NCI-H146 treated with DMSO at 0.1 percent for 48 hours (cell line): ENCODE results near the gene KHDRBS1.
"Not testable (repeated sequence)": the region's sequence is repeated elsewhere in the genome, so short reads cannot be mapped to it uniquely, and the experiment has no call there.

Source experiments
- DNase-seq: peaks from one replicate; lab custom pipeline; 2025; ENCODE audit not compliant: unreplicated experiment; lab: John Stamatoyannopoulos, UW

The KHDRBS1 gene

GRCh38 chr1:32012709-32013385, 821 bp upstream of the KHDRBS1 start:
- DNase-seq, result no peak

DNA sequence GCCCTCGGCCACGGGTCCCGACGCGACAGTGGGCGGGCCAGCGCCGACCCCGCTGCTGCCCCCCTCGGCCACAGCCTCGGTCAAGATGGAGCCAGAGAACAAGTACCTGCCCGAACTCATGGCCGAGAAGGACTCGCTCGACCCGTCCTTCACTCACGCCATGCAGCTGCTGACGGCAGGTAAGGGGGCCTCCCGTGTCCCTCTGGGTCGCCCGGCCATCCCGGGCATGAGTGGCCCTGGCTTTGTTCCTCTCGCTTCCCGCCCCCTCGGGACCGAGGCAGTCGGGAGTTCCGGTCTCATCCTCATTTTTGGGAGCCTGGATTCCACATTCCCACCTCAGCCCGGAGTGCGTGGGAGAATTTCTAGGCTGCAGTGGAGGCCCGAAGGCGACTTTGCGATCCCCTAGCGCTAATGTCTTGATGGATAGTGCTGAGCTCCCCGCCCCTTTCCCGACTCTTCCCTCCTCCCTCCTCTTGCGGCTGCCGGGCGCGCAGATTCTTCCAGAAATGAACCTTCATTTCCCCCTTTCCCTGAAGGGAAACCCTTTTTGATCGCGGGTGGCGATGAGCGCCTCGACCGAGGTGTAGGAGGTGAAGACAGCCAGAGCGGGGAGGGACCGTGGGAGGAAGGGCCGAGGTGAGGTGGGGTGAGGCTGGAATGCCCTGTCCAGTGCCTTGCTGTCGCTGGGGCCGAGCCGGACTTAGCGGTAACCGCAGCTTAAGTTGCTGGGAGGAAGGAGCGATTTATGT, 705 bp downstream of the KHDRBS1 start:
- DNase-seq, result no peak

DNA sequence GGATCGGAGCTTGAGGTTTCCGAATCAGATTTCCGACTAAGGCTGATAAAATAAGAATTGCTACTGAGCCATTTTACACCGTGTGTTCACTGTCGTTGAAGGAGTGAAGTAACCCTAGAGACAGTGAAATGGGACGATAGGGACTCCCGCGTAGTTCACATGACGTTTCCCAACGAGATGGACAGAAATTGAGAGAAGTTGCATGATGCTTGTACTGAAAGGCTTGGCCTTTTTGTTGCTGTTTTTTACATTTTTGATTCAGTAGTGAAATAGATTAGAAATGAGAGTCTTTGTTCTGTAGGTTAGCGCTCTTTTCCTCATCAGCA, 1.2 kb downstream of the KHDRBS1 start:
- DNase-seq, result no peak

DNA sequence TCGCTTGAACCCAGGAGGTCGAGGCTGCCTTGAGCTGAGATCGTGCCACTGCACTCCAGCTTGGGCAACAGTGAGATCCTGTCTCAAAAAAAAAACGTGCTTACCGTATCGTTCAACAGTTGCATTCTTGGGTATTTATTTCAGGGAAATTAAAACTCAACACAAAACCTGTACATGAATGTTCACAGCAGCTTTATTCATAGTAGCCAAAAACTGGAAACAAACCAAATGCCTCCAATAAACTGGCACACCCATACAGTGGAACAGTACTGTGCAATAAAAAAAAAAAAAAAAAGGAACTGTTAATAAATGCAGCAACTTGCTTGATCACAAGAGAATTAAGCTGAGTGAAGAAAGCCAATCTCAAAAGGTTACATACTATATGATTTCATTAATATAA, 6.7 kb downstream of the KHDRBS1 start:
- DNase-seq, result no peak

DNA sequence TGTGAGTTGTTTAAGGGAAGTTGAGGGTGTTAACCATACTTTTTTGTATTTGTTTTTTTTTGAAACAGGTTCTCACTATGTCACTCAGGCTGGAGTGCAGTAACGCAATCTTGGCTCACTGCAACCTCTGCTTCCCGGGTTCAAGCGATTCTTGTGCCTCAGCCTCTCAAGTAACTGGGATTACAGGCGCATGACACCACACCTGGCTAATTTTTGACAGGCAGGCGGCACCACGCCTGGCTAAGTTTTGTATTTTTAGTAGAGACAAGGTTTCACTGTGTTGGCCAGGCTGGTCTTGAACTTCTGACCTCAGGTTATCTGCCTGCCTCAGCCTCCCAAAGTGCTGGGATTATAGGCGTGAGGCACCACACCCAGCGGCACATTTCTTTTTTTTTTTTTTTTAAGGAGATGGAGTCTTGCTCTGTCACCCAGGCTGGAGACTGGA, 7.9 kb downstream of the KHDRBS1 start:
- not testable (repeated sequence) for DNase-seq

- DNase-seq, result no peak
These were observed 9.7 kb downstream of the KHDRBS1 start for GRCh38 chr1:32023351-32023750.

- no peak for DNase-seq
These were observed 11.8 kb downstream of the KHDRBS1 start for GRCh38 chr1:32025515-32025914.

DNA sequence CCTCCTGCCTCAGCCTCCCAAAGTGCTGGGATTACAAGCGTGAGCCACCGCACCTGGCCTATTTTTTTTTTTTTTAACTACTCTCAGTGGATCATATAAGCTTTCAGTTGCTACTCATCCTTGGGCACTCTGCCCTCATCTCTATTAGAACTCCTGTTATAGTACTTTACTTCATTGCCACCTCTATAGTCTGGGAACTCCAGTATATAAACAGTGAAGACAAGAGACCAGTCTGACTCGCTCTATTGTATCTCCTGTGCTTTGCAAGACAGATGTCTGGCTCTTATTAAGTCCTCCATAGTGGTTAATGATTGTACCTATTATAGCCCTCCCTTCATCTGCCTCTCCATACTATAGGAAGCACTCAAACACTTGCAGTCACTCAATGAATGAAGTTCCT, 15.1 kb downstream of the KHDRBS1 start:
- DNase-seq, result no peak

DNA sequence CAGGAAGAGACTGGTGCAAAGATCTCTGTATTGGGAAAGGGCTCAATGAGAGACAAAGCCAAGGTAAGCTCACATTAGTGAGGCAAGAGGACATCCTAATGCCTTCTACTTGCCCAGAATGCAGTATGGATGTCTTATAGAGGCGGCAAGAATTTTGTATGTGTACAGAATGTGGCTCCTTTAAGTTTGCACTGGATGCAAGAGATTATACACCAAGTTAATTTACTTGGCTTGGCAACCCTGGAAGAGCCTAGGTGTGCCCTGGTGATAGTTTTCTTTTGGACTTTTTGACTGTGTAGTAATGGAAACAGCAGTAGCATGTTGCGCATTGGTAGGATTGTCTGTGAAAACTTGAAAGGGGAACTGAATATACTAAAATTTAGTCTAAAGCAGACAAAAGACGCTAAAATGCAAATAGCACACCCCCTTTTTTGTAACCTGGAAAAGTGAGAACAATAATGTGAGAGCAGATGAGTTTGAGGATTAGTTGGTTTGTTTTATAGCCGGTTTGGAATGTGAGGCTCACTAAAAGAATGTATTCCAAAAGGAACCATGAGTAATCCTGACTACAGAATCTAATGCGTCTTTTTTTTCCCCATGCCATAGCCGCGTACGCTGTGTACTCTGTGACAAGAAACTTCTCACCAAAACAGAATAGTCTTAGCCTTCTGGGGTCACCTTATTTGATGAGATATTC, 18.1 kb downstream of the KHDRBS1 start:
- DNase-seq, result no peak

DNA sequence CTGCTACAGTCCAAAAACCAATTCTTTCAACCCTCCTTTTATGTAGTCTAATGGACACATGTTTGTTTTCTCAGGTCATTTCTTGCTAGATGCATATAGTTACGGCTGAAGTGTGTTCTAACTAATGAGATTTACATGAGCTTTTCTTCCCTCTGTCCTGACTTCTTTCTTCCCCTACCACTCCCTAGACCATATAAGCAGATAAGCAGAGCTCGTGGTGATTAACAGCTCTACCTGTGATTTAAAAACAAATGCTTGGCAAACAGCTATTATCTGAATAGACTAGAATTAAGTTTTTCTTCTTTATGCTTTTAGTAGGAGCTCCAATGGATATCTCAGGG, 18.6 kb downstream of the KHDRBS1 start:
- DNase-seq, result no peak

GRCh38 chr1:32035119-32035518, 21.5 kb downstream of the KHDRBS1 start:
- no peak for DNase-seq

GRCh38 chr1:32040711-32041110, 27.0 kb downstream of the KHDRBS1 start:
- no peak for DNase-seq

DNA sequence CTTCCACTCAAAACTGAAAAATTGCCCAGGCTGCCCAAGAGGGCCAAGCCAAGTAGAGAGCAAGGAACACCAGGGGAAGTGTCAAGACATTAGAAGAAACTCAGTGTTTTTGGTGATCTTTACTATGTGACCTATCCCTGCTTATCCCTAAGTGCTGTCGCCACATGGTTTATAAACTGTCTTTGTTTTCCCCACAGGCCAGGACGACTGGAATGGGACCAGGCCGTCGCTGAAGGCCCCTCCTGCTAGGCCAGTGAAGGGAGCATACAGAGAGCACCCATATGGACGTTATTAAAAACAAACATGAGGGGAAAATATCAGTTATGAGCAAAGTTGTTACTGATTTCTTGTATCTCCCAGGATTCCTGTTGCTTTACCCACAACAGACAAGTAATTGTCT, 28.7 kb downstream of the KHDRBS1 start:
- no peak for DNase-seq

- no peak for DNase-seq
These were observed 30.6 kb downstream of the KHDRBS1 start for GRCh38 chr1:32044234-32044633.

DNA sequence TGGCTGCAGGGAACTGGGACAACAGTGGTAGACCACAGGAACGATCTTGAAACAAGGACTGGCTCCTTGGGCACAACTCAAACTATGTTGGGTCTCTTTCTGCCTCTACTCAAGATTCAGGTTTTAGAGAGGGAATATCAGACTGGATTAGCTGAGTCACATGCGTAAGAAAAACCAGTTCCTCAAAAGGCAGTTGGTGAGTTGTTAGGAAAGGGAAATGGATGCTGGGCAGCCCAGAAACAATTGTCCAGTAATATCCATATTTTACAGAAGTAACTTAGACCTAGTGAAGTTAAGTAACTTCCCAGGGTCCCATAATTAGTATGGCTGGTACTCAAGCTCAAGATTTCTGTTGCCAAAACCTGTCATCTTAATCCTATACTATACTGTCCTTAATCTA, 32.1 kb downstream of the KHDRBS1 start:
- DNase-seq, result no peak

DNA sequence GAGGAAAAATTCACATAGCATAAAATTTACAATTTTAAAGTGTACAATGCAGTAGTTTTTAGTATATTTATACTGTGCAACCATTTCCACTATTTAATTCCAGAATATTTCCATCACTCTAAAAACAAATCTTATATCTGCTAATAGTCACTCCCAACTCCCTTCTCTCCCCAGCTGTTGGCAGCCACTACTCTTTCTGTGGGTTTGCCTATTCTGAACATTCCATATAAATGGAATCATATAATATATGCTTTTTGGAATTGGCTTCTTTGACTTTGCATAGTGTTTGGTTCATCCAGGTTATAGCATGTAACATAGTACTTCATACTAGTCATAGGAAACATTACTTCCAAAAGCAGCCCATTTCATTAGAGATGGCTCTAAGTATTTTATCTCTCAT, 34.0 kb downstream of the KHDRBS1 start:
- DNase-seq, result no peak

DNA sequence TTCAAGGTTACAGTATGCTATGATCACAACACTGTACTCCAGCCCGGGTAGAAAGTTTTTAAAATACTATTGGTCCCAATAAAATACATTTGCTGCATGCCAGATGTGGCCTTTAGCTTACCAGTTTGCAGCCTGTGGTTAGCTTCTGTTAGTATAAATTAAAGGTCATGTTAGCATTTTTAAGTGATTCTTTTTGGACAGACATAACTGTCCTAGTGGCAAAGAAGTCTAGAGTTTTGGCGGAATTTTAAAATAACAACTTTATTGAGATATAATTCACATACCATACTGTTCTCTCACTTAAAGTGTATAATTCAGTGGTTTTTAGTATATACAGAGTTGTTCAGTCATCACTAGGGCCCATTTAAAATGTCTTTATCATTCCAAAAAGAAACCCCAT, 34.8 kb downstream of the KHDRBS1 start:
- no peak for DNase-seq

DNA sequence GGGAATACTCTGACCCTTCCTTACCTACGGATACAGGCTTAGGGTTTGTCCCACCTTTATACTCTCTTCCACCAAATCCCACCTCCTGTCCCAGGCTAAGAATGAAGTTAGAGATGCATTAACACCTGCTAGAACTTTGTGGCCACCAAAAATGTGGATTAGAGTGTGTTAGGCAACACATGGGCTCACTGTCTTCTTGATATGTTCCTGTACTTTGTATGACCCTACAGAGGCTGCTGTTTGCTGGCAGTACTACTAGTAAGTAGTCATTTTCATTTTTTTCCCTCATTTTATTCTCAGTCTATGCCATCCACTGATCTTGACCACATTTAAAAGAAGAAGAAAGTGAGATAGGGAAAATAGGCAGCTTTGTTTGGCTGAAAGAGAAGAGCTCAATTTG, 38.0 kb downstream of the KHDRBS1 start:
- DNase-seq, result no peak

GRCh38 chr1:32052887-32053286, 39.2 kb downstream of the KHDRBS1 start:
- no peak for DNase-seq

DNA sequence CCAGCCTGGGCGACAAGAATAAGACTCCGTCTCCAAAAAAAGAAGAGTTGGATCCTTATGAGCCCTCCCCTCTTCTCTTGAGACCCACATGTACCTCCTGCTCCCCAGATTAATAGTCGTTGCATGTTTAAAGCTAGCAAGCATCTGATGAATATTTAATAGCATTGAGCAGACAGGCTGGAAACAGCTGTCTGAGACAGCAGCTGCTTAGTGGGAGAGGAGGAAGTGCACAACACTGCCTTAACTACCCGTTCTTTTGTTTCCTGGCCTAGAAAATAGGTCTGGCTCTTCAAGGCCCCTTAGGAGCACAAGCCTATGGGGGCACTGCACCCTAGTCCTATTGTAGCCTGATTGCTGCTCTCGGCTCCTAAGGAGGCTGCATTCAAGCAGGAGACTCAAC, 41.7 kb downstream of the KHDRBS1 start:
- no peak for DNase-seq

- no peak for DNase-seq
These were observed 42.9 kb downstream of the KHDRBS1 start for GRCh38 chr1:32056598-32056997.

DNA sequence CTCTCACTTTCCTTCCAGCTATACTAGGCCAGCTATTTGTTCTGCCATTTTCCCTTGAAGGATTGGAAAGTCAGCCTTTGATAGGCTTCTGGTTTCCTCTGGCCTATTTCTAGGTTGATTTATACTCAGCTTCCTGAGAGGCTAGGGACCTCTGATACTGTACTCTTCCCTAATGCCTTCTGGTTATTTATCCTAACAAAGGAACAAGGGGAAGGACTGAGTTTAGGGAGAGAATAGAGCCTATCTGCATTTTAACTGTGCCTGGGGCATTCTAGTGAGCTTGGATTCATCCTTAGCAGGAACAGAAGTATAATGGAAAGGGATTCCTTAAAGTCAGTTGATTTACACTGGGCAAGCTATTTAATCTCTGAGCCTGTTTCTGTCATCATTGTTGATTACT, 47.2 kb downstream of the KHDRBS1 start:
- no peak for DNase-seq

GRCh38 chr1:32062867-32063230, 49.2 kb downstream of the KHDRBS1 start:
- no peak for DNase-seq
